PC-9 (cell line): ENCODE data around the gene DOK5.

Experiments used
- CTCF ChIP-seq: fragments of 200-600 bp; sonication (generic); conservative IDR thresholded peaks from 2 replicates; pipeline ENCODE4 v1.6.1; 2017; ENCODE audit warnings: mixed run types, antibody characterized with exemption, mild to moderate bottlenecking, moderate library complexity
- EZH2 ChIP-seq: fragments of 200-600 bp; sonication (generic); IDR thresholded peaks from 2 replicates; pipeline ENCODE4 v1.8.0; 2017; ENCODE audit warnings: antibody characterized with exemption, low read depth

- no peak for TF ChIP-seq CTCF
- no peak for TF ChIP-seq EZH2
Observed at GRCh38 chr20:54473340-54473739, 2.1 kb upstream of the DOK5 start.
